Panc1 (cell line): ENCODE results near the gene CDK2.

Experiments used
- CTCF ChIP-seq: fragments of 450-650 bp; IDR thresholded peaks from 2 replicates; pipeline ENCODE4 v1.5.1; 2017; ENCODE audit warnings: mild to moderate bottlenecking
- POLR2AphosphoS5 ChIP-seq: IDR thresholded peaks from 2 replicates; pipeline ENCODE4 v1.6.1; 2012; ENCODE audit warnings: mild to moderate bottlenecking, low read depth, low read length, moderate library complexity
- REST ChIP-seq, 2 experiments: IDR thresholded peaks; 2 replicates each; pipeline ENCODE4 v1.6.1; 2011 to 2012; ENCODE audit warnings: low read depth in 2 of 2, control low read depth in 1 of 2, low read length in 1 of 2, mild to moderate bottlenecking in 1 of 2, moderate library complexity in 1 of 2; ENCODE audit not compliant: insufficient read depth in 1 of 2
- SIN3A ChIP-seq: IDR thresholded peaks from 2 replicates; pipeline ENCODE4 v1.6.1; 2012; ENCODE audit warnings: low read depth, mild to moderate bottlenecking, low read length, moderate library complexity, borderline replicate concordance; ENCODE audit not compliant: insufficient read depth

GRCh38 chr12:56010111-56010570, 43.5 kb downstream of the CDK2 start:
- TF ChIP-seq CTCF (no peak), SIN3A (no peak), POLR2AphosphoS5 (no peak), REST (IDR thresholded peaks at IDR 0.05; ENCODE audit: insufficient read depth in 1 of 2, low read depth in 2 of 2, low read length in 1 of 2) (no peak)
